ENCODE measurements around the gene PLXNA2.

The PLXNA2 gene

GRCh38 chr1:208133355-208133754, 110.8 kb downstream of the PLXNA2 start:
- DNase-seq = no peak

DNA sequence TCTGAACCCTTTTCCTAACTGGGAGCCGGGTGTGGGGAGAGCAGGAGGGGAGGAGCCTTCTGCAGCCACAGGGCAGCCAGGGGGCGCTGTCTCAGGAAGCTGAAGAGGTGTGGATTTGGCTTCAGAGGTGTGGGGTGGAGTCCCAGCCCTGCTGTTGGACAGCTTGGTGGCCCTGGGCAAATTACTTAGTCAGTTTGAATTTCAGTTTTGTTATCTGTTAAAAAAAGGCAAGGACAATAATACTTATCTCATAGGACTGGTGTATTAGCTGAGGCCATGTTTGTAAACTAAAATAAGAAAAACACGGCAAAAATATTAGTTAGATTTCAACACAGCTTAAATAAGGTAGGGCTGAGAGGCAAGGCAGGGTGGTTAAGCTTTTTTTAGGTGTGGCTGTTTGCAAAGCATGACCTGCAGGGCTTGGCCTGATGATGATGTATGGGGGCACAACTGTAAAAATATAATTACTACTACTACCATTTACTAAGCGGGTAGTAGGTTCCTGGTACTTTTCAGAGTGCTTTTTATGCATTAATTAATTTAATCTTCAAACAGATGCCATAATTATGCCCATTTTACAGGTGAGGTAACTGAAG, 111.8 kb downstream of the PLXNA2 start:
- peak; percentile 91 for DNase-seq

DNA sequence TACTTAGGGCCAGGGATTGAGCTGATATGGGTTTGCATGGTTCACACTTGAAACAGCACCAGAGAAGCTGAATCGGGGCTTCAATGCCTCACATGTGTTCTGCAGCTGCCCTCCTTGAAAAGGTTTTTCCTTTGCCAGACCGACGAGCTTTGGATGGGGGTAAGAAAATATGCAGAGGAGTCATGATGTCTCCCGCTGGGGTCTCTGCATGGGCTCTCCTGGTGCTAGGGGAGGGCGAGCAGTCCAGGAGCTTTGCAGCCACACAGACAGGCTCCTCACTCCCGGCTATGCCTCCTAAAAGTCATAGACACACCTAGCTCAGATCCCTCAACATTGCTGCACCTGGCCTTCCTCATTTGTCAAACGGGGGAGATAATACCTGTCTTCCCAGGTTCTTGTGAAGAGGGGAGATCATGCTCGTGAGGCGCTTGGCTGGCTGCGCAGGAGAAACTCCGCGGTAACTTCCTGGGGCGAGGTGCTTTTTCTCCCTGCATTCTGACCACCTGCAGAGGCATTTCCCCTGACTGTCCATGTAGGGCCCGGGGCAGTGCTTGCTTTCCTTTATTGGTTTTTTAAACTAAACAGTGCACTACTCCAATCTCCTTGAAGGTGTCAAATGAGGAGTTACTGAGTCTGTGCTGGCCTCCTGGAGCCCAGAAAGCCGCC, 112.4 kb downstream of the PLXNA2 start:
- DNase-seq = no peak

- no peak for DNase-seq
Measured at GRCh38 chr1:208129487-208129886, 114.7 kb downstream of the PLXNA2 start.

- DNase-seq = no peak
Measured at GRCh38 chr1:208129060-208129459, 115.1 kb downstream of the PLXNA2 start.

DNA sequence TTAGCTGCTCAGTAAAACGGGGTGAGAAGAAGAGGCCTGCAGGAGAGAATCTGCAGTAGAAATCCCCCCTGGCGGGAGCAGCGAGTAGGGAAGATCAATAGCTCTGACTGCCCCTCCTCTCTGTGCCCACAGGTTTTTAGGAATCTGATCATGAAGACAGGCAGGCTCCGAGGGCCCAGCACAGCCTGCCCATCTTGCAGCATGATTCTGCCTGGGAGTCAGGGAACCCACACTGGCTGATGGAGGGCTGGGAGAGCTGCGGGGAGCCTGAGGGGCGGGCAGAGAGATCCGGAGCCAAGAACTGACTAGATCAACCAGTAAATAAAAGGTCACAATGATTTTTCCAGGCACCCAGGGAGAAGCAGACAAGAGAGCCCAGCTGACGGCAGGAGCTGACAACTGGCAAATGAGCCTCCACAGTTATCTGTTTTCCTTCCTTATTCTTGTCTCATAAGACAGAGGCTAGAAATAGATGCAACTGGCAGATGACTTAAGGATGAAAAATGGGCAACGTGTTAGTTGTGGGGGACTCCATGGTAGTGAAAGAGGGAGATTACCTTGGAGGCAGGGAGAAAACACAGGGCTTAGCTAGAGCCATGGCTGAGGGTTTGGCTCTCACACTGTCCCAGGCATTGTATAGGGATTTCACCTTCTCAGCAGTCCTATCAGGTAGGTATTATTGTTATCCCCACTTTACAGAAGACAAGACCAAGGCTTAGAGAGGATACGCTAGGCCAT, 116.2 kb downstream of the PLXNA2 start:
- no peak for DNase-seq

GRCh38 chr1:208127284-208127683, 116.9 kb downstream of the PLXNA2 start:
- no peak for DNase-seq

DNA sequence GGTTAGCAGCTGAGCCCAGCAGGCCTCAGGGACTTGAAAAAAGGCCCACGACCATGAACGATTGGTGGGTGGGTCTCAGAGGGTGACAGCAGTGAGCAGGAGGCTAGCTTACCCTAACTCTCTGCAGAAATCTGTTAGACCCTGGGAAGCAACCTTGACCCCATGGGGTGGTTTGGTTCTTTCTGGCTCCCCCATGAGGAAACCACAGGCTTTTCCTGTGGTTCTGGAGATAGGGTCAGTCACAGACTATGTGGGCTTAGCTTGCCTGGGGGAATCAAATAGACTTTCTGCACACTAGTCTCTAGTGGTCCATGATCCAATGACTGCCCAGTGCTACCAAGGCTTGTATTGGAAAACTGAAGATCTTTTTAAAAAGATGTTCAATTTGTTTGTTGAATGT, 118.1 kb downstream of the PLXNA2 start:
- no peak for DNase-seq

DNA sequence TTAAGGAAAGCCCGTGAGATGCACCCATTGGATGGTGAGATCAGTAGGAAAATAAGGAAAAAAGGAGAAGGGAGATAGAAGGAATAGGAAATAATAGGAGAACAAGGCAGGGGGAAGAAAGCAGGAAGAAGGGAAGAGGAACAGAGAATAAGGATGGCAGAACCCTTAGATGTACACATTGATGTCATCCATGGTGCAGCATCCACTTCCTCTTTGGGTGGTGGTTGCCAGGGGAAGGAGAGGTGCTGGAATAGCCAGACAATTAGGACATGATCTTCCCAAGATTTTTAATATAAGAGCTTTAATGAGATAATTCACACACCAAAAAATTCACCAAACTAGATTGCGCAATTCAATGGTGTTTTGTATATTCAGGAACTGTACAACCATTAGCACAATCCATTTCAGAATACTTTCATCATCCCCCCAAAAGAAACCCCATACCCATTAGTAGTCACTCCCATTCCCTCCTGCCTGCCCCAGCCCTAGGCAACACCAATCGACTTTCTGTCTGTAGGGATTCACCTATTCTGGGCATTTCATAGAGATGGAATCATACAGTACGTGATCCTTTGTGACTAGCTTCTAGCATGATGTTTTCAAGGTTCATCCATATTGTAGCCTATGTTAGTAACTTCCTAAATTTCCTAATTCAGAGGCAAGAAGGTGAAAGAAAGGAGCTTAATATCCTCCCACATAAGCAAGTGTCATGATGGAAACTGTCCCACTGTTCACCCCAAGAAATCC, 121.4 kb downstream of the PLXNA2 start:
- DNase-seq = no peak

GRCh38 chr1:208121813-208122364, 122.3 kb downstream of the PLXNA2 start:
- no peak for DNase-seq

GRCh38 chr1:208120431-208120790, 123.8 kb downstream of the PLXNA2 start:
- no peak for DNase-seq

- DNase-seq = no peak
Measured at GRCh38 chr1:208118841-208119606, 125.2 kb downstream of the PLXNA2 start.

DNA sequence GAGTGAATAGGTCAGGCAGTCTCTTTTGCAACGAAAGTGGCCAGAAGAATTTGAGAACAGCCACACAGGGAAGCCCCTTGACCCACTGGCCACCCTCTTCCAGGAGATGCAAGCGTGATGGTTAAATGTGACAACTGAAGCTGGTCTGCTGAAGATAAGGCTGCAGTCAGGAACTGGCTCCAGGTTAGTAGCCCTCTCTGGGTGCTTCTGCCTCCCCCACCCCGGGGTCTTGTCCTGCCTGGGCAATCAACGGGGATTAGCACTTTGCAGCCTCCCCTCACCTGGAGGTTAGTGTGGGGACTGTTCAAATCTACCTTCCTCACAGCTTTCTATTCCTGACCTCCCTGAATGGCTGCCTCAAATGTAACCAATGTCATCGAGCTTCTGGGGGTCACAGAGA, 125.9 kb downstream of the PLXNA2 start:
- no peak for DNase-seq

- DNase-seq = no peak
Measured at GRCh38 chr1:208117826-208118225, 126.4 kb downstream of the PLXNA2 start.

DNA sequence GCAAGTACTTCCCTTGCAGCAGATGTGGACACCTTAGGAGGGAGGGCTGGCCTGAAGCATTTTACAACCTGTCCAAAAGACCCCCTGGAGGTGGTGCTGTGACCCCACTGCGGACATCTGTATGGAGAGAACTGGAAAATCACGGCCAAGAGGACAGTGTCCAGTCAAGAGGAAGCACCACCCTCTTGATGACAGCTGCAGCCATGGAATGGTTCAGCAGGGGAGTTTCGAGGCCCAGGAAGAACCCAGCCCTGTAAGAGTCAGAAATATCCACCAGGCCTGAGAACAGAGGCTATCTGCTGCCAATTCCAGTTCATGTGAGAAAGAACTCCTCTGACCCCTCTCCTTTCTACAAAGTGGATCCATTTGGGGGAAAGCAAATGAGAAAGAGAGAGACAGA, 126.8 kb downstream of the PLXNA2 start:
- no peak for DNase-seq

- DNase-seq = no peak
Measured at GRCh38 chr1:208115924-208116640, 128.1 kb downstream of the PLXNA2 start.

DNA sequence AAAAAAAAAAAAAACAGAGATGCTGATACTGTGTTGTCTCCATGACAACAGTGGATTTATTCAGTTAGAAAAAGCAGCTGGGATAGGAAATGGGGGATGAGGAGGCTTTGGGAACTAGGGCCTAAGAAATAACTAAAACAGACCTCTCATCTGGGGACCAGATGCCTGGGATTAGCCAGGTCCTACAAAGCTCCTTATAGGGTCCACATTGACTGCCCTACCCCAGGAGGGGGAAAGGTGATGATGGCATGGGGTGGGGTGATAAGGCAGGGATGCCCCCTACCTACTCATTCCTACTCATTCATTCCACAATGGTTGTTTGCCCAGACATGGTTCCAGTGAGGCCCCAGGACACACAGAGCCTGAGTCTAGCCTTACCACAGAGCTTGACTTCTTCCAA, 131.2 kb downstream of the PLXNA2 start:
- peak; percentile 10 for DNase-seq

GRCh38 chr1:208112401-208112800, 131.8 kb downstream of the PLXNA2 start:
- no peak for DNase-seq

DNA sequence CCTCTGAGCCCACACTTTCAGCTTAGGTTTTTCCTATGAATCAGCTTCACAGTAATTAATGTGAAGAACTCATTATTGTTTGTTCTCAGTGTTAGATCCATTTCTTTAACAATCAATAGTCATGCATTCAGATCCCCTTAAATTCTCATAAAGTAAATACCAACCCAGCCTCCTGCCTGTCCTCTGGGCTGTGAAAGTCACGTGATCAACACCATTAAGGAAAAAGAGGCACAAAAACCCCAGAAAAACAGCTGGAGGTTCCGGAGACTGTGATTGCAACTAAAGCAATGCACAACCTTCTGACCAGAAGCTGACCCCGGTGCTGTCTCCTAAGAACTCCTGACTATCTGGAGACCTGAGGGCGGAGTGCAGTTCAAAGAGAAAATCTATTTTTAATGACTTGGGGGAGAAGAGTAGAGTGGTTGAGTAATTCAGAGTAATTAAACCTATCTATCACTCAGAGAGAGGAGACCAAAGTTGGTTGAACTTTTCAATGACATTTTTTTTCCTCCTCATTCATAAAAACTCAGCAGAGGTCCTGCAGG, 132.5 kb downstream of the PLXNA2 start:
- no peak for DNase-seq

GRCh38 chr1:208110296-208110695, 133.9 kb downstream of the PLXNA2 start:
- no peak for DNase-seq

DNA sequence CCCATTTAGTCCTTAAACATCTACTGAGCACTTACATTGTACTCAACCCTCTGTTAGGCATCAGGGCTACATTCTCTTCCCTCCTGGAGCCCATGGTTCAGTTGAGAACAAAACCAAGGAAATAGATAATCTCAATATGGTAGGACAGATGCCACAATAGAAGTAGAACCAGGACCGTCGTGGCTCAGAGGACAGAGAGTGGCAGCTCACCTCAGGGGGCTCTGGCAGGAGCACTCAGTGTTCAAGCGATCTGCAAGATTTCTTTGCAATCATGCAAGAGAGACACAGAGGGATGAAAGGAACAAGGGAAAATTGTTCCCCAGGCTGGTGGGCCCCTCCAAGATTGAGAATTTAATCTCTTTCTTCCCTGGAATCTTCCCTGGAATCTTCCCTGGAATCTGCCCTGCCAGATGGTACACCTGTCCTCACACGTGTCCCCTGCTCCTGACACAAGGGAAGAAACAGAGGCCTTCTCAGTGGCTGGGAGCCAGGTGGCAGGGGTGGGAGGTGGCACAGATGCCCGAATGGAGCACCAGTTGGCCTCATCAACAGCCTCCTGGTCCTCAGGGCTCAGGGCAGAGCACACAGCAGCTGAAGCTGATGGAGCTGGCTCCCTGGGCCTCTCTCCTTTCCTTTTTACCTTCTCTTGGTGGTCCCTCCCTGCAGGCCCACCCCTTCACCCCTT, 135.4 kb downstream of the PLXNA2 start:
- no peak for DNase-seq

Measured in DMS53 (cell line).